ENCODE results near the gene NUDT14. TPM values are rescaled to one million over a fixed set of nuclear protein-coding genes. Genes with fewer than 3 reads are reported as not detected.
A peak's percentile ranks its signal among the peaks of the same experiment; 100 is the strongest.

NUDT14 gene
- total RNA-seq, 6 donors from 2014 or later, result 17.9 to 87.5 (median 54.9) TPM

GRCh38 chr14:105165761-105166485 lies 15.2 kb downstream of the NUDT14 start:
- 89 to 94% methylated on average over 16 to 32 of the region's 32 CpGs for WGBS, 2 donors
- H3K4me3 ChIP-seq, result no peak overlapping the region
- TF ChIP-seq POLR2AphosphoS5 (IDR thresholded peaks at IDR 0.05) (no peak), CTCF (IDR thresholded peaks at IDR 0.05) (no peak), POLR2A (IDR thresholded peaks at IDR 0.05) (no peak), EP300 (IDR thresholded peaks at IDR 0.05) (no peak)
- DNase-seq (peak in 1 of 2 donors; percentile 86), ATAC-seq (ENCODE audit: low FRiP score in 2 of 2) (no peak)
- H3K9me3 ChIP-seq, result no peaks in the 10 kb centered on the region
- H3K27ac ChIP-seq, result no peak overlapping the region
- H3K36me3 ChIP-seq, result no peaks in the 10 kb centered on the region
- H3K27me3 ChIP-seq, result peaks cover 0 to 11% (median 3%) of the 10 kb centered on the region in 4 donors
- peaks cover 20 to 45% (median 34%) of the 10 kb centered on the region in 4 donors for H3K4me1 ChIP-seq

- no peak for ATAC-seq (ENCODE audit: low FRiP score in 2 of 2)
- no peaks in the 10 kb centered on the region for H3K9me3 ChIP-seq
- TF ChIP-seq CTCF (IDR thresholded peaks at IDR 0.05), result no peak
- TF ChIP-seq POLR2AphosphoS5 (IDR thresholded peaks at IDR 0.05), result no peak
- no peak for TF ChIP-seq EP300 (IDR thresholded peaks at IDR 0.05)
- TF ChIP-seq POLR2A (IDR thresholded peaks at IDR 0.05), result no peak
- H3K27me3 ChIP-seq, result peaks cover 0 to 11% (median 3%) of the 10 kb centered on the region in 4 donors
- H3K36me3 ChIP-seq, result no peaks in the 10 kb centered on the region
- peak overlapping the region in 1 of 4 donors; percentile 27 for H3K27ac ChIP-seq
- peak in 1 of 2 donors; percentile 70 for DNase-seq
- 64 to 87% methylated on average over 3 to 8 of the region's 10 CpGs for WGBS, 2 donors
- peaks cover 13 to 38% (median 27%) of the 10 kb centered on the region in 4 donors for H3K4me1 ChIP-seq
- H3K4me3 ChIP-seq, result no peak overlapping the region
Measured at GRCh38 chr14:105165134-105165704, 15.9 kb downstream of the NUDT14 start.

- Histone ChIP-seq H3K27ac (no peak overlapping the region), H3K36me3 (no peaks in the 10 kb centered on the region), H3K9me3 (no peaks in the 10 kb centered on the region), H3K4me3 (no peak overlapping the region), H3K27me3 (peaks cover 0 to 11% (median 3%) of the 10 kb centered on the region in 4 donors), H3K4me1 (peaks cover 4 to 23% (median 12%) of the 10 kb centered on the region in 4 donors)
- ATAC-seq (ENCODE audit: low FRiP score in 2 of 2), result no peak
- TF ChIP-seq CTCF (IDR thresholded peaks at IDR 0.05) (no peak), POLR2A (IDR thresholded peaks at IDR 0.05) (no peak), POLR2AphosphoS5 (IDR thresholded peaks at IDR 0.05) (no peak), EP300 (IDR thresholded peaks at IDR 0.05) (no peak)
- 85 to 86% methylated on average over 14 to 18 of the region's 18 CpGs for WGBS, 2 donors
- DNase-seq, result peak in 1 of 2 donors; percentile 74
Measured at GRCh38 chr14:105163040-105163742, 17.9 kb downstream of the NUDT14 start.

GRCh38 chr14:105162669-105162979 lies 18.5 kb downstream of the NUDT14 start:
- H3K27me3 ChIP-seq, result peaks cover 0 to 8% (median 2%) of the 10 kb centered on the region in 4 donors
- TF ChIP-seq CTCF (IDR thresholded peaks at IDR 0.05), result no peak
- no peak overlapping the region for H3K27ac ChIP-seq
- no peaks in the 10 kb centered on the region for H3K9me3 ChIP-seq
- H3K4me1 ChIP-seq, result peaks cover 4 to 20% (median 8%) of the 10 kb centered on the region in 4 donors
- no peak overlapping the region for H3K4me3 ChIP-seq
- WGBS, 2 donors, result 83% methylated on average over 1 of the region's 2 CpGs; no CpG with 5 or more reads in 1 of the 2 donors
- ATAC-seq (ENCODE audit: low FRiP score in 2 of 2) (no peak), DNase-seq (no peak)
- no peaks in the 10 kb centered on the region for H3K36me3 ChIP-seq
